Activated CD4-positive, alpha-beta T cell treated with anti-CD3 and anti-CD28 coated beads, Interleukin-2, Interleukin-6, amounts not matched to agents 100 ng/mL and 50 ng/mL, durations not matched to agents 16 hours and 8 hours (primary cell): Measurements from ENCODE around the gene F5.
A peak's percentile ranks its signal among the peaks of the same experiment; 100 is the strongest.
"Not testable (repeated sequence)": the region's sequence is repeated elsewhere in the genome, so short reads cannot be mapped to it uniquely, and the experiment has no call there.

Experiments used
- DNase-seq: peaks from one replicate; pipeline ENCODE4 v3.0.0-alpha.2; 2020

The F5 gene

DNA sequence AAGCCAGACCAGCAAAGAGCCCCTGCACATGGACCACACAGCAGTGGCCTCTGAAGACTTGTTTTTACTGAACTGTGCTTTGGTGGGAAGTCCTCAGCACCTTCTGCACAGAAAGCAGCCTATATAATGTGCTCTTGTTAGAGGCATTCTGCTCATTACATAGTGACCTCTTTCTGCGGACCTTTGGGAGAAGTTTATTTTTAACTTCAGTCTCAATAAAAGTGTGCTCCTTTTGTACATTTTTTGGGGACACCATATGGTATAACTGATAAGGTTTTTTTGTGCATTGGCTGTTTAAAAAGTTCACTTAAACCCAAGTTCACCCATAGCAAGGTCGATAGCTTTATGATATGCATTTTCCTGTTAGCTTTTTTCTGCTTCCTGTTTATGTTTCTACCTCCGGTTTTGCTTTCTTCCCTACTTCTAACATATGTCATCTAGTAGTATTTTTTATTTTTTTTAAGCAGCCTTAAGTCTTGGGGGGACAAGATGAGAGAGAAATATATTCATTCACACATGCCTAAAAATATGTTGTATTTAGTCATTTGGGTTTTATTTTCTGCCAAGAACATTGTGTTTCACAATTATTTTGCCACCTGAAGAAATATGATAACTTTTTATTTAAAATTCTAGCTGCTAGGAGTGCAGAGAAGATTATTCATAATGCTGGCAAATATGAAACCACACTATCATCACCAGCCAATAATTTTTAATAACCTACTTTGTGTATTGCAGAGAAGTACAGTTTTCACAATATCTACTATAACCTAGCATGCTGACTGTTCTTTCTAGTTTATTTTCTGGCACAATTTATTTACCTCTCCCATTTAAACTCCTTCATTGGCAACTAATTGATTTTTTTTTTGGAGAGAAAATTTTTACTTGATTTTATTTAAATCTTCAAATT lies 77.6 kb downstream of the F5 start:
- DNase-seq, result no peak

DNA sequence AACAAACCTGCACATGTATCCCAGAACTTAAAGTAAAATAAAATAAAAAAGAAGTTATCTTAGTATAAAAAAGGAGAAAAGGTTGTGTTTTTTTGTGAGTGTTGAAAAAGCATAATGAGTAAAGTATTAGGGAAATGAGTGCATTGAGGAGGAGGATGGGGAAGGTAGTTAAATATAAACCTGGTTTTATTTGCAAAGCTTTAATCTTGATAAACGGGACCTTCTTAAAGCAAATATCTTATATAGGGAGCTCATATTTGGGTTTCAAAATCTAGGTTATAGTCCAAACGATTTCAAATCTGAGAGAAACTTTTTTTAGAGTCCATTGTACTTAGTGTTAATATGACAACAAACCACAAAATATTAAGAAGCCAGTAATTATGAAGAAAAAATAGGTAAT lies 78.9 kb downstream of the F5 start:
- no peak for DNase-seq

DNA sequence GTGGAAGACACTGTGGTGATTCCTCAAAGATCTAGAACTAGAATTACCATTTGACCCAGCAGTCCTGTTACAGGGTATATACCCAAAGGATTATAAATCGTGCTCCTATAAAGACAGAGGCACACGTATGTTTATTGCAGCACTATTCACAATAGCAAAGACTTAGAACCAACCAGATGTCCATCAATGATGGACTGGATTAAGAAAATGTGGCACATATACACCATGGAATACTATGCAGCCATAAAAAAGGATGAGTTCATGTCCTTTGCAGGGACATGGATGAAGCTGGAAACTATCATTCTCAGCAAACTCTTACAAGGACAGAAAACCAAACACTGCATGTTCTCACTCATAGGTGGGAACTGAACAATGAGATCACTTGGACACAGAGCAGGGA lies 82.7 kb downstream of the F5 start:
- not testable (repeated sequence) for DNase-seq

DNA sequence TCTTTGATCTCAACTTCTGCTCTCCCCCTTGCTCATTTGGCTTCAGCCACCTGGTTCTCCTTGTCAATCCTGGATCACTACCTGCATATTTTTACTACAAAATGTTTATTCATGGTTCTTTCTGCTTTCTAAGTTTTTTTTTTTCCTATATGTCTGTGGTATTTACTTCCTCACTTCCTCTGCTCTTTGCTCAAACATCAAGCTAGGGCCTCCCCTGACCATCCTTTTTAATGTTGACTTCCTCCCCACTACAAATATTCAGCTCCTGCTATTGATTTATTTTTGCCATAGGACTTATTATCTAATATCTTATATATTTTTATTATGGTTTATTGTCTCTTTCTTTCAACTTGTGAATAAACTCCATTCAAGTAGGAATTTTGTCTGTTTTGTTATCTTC lies 86.5 kb downstream of the F5 start:
- DNase-seq, result no peak

DNA sequence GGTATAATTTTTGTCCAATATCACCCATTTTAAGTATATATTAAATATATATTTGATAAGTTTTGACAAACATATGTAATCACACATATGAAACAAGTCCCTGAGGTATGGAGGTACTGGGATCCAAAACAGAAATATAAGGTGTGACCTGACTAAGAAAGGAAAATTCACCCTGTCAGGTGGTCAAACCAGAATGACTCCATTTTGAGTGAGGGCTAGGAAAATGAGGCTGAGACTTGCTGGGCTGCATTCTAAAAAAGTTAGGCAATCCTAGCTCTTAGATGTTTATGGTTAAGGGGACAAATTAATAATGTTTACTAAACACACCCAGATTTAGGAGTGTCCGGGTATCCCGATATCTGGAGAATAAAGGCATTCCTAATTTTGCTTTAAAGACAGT lies 89.0 kb downstream of the F5 start:
- no peak for DNase-seq

DNA sequence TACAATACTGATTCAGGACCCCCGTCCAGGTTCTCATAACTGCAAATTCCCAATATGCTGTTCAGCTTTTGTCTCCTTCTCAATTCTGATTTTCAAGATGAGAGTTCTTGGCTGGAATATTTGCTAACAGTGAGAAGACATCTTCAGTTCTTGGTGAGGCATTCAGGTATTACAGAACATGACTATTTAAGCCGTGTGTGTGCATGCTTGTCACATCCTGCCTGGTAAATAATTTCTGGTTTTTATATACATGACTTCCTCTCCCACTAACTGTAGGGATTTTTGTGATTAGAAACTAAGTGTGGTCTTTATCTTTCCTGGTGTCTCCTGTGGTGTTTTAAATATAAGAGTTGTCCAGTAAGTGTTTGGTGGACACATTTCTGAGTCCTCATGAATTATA lies 90.4 kb downstream of the F5 start:
- peak; percentile 15 for DNase-seq

DNA sequence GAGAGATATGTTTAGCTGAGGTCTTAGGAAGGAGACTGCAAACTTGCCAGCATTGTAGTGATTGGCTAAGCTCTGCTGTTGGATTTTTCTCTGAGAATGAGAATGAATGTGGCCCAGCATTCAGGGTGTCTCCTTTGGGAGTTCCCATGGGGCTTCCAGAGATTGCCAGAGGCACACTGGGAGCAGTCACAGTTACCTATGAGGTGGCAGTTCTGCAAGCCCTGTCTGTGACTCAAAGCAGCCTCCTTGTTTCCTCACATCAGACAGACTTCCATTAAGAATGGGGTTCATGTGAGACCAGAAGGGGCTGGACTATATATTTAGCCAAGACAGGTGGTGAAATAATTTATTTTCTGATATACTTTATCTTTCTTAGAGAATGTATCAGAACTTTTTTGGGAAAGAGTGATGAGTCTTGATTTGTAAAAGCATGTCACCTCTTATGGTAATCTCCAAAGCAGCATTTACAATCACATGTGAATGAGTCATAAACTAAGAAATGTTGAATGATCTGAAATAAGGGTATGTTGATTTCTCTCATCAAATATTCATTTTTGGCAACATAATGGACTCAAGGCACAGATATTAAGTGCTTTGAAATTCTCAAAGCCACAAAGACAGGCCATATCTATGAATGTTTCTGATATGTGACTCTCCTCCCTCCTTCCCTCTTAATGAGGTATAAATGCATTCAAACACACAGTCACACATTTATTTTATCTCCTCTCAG lies 91.1 kb downstream of the F5 start:
- peak; percentile 18 for DNase-seq

DNA sequence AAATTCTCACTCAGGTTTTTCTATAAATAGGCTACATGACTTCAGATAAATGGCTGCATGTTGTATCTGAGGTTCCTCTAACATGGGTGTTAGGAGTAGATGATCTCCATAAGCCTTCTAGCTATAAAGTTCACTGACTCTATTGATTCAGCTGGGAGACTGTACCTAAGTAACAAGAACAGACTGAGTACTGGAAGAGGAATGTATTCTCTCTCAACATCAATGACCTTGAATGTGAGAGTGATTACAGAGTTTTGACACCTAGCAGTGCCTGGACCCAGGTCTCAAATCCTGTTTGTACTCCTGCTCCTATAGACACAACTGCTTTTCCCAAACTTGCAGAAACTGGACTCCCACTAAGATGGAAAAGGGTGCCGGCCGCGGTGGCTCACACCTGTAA lies 91.9 kb downstream of the F5 start:
- DNase-seq, result no peak

DNA sequence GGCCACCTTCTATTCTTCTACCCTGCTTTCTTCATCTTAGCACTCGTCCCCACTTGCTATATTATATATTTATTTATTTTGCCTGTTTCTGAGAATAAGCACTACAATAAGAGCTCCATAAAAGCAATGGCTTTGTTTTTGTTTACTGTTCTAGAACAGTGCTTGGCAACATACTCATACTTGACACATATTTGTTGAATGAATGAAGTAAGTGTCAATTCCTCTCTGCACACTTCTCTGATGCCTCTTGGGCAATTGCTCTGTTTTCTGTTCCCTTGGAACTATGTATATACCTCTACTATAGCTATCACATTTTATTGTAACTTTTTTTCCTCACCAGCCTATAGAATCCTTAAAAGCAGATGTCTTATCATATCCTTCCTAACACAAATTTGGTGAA lies 93.0 kb downstream of the F5 start:
- no peak for DNase-seq

DNA sequence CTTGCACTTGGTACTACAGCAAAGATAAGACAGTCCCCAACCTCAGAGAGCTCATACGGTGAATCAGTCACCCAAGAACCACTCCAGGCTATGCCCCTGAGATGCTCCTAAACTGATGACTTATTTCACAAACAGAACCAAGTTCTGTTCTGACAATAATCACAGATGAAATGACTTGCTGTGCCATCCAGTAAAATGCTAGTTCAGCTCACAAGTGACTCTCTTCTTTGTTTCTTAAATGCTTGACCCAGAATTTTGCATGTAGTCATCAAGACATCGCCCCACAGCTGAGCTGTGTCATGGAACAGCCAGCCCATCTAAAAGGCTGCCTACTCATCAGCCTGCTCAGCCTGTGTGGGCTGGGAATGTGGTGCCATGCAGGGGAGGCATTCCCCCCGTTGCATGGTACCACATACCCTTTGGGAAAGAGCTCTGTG lies 94.4 kb downstream of the F5 start:
- peak; percentile 86 for DNase-seq

DNA sequence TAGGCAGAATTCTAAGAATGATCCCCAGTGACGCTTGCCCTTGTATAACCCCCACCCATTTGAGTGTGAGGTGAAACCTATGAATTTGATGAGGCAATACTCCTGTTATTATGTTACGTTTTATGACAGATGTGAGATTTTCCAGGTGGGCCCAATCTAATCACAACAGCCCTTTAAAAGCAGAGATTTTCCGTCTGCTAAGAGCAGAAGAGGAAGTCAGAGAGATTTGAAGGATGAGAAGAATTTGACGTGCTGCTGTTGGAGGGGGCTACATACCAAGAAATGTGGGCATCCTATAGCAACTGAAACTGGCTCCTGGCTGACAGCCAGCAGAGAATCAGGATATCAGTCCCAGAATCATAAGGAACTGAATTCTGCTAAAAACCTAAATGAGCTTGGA lies 98.1 kb downstream of the F5 start:
- no peak for DNase-seq

DNA sequence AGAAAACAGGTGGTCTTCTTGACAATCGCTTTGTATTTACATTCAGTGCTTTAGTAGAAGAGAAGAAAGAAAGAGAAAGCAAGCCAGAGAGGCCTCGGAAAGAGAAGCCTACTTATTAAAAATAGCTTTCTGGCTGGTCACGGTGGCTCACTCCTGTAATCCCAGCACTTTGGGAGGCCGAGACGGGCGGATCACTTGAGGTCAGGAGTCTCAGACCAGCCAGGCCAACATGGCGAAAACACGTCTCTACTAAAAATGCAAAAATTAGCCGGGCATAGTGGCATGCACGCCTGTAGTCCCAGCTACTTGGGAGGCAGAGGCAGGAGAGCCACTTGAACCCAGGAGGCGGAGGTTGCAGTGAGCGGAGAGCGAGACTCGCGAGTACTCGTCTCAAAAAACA lies 98.7 kb downstream of the F5 start:
- DNase-seq, result no peak

DNA sequence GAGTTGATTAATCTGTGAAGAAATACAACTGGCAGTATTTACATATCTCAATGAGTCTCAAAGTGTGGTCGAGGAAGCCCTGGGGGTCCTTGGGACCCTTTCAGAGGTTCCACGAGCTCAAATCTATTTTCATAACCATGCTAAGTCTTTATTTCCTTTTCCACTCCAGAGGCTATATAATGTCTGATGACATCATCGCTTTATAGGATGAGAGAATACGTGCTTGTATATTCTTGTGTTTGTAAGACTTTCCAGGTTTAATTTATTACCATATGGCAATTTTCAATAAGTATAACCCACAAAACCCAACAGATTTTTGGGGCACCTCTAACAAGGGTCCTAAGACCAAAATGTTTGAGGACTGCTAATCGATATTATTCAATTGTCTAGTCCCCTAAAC lies 99.1 kb downstream of the F5 start:
- DNase-seq, result no peak

DNA sequence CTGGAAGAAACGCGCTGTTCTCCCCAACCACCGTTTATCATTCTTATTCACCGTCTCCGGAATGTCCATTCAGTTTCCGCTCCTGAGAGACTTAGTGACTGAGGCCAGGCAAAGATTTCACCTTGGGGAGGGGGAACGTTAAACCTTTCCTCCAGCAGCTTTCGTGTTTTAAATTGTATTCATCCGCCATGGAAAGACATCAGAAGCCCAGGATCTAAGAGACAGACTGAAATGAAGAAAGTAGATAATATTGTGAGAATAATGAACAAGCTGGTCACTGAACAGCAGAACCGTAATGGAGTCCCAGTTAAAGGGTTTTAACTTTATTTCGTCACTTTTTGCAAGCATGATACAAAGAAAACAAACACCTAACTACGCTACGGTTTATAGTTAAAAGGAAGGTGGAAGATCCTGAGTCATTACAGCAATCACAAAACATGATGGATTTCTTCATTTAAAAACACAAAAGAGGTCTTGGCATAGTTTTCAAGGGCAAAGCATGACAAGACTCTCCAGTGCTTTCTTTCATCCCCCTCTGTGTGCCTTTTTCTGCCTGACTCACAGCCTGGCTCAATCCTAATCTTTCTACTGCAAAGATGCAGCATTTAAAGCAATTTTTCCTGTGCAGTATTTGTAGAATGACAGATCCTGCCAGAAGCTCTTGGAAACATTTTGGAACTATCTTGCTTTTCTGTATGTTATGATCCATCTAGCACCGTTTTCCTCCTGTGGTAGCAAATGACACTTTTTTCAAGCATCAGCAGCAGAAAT lies 99.8 kb downstream of the F5 start:
- DNase-seq, result no peak

DNA sequence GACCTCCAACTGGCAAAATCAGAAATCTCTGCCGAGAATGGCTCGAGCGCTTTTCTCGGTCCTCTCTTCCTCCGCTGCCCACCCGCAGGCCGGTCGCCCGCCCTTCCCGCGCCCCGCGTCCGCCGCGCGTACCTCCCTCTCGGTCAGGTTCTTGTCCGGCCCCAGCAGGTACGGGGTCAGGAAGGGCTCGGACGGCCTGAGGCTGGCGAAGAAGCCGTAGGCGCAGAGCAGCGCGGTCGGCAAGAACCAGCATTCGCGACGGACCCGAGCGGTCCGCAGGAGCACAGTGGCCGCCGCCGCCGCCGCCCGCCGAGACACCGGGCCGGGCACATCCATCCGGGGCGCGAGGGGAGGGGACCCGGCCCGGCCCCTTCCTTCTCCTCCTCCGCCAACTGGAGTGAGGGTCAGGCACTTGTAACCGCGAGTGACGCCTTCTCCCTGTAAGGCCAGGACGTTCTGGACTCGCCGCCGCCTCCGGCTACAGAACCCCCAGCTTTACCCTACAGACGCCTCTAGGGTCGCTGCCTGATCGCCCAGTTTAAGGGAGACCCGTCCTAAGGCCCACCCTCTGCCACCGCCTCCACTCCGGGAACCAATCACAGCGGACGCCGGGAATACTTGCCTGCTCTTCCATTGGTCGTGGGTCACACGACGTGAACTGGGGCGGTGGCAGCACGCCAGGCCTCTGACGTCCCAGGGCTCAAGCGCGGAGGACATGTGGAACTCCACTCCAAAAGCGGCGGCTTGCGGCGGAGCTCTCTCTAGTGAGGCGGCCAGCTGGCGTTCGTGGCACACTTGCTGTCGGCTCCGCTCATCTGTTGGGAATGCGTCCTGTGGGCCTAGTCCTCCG lies 100.6 kb downstream of the F5 start, which contains the start of gene SLC19A2:
Gene SLC19A2, minus strand, starts transcription at position 514 of the 850 bp plus-strand sequence. Its CDS starts 178 bp downstream, at position 336.
- peak; percentile 97 for DNase-seq

DNA sequence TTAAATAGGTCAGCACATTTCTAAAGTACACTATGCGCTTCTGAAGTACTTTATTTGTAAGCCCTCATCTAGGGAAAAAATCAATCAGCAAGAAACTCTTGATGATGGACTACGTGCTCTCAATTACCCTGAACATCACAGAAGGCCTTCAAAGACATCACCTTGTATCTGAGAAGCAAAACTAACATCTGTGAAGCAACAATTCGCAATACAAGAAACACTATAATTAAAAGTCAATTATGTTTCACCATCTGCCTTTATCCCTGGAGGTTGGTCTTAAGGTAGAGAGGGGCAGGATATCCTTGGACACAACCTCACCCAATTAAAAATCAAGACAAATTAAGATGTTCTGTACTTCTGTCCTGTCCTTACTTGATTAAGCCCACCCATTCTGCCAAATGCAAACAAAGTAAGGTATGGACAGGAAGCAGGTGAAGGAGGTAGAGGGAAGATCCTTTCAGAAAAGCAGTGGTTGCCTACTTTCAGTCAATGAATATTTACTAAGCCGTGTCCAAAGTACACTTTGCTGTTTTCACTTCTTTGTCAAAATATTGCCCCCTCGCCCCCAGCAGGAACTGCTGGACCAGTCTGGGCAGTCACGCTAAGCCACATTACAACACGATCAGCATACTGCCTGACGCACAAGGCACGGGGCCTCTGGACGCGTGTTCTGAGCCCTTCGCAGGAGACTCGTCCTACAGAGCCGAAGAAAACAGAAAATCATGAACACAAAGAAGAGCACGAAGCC lies 101.4 kb downstream of the F5 start:
- peak; percentile 42 for DNase-seq

DNA sequence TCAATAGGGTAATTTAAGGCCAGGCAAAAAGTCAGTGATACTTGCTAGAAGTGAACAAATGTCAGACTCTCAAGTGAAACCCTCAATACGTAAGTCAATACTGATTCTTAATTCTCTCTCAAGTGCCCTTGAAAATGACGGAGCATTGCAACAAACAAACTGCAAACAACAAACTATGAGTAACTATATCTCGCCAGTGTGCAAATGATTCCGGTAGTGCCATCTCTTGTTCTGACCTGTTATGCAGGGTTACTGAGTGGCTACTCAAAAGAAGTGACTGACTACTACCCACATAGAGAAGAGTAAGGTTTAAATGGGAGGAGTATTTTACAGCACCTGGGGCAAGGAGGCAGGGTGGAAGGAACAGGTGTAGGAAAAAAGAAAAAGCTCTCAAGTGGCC lies 102.2 kb downstream of the F5 start:
- DNase-seq, result no peak

DNA sequence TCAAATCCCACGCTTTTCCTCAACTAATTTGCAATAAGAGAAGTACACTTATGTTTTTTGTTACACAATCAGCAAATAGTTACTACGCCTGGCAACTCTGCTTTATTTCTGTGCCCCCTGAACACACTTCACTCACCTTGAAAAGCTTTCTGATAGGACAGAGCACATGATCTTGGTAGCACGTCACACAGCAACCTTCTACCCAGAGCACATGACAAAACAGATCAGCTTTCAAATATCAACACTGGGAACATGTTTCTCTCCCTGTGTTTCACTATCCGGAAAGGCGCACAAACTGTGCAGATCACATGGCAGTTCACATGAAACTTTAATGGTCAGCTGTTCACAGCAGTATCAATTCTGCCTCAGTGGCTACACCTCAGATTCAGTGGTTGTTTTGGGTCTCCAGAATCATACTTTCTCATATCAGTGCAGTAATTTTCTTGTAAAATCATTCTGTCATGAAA lies 102.7 kb downstream of the F5 start:
- no peak for DNase-seq

DNA sequence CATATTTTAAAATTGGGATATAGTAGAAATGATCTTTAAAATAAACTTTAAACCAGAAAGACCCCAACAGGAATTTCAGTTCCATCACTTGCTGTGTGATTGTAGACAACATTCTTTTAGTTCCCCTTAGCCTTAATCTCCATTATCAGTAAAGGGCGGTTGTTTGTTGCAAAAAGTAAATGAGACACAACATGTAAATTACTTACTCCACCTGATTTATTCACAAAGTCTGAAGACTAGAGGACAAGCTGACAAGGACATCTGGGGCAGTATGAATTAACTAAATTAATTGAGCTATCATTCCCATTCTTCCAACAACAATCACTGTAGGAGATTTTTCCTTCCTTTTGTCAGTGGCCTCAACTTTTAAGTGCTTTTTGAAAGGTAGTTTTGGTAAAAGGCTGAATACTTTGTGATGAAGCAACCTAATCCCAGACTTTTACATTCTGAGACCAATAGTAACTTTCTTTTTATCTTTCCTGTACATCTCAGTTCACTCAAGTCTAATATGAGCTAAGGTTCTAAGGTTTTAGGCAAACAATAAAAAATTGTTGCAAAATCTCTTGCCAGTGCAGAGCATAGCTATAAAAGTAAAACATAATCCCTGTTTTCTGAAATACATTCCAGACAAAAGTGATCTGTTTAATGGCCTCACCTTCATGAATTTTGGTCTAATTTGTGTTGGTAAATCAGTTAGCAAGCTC lies 106.8 kb downstream of the F5 start:
- no peak for DNase-seq

DNA sequence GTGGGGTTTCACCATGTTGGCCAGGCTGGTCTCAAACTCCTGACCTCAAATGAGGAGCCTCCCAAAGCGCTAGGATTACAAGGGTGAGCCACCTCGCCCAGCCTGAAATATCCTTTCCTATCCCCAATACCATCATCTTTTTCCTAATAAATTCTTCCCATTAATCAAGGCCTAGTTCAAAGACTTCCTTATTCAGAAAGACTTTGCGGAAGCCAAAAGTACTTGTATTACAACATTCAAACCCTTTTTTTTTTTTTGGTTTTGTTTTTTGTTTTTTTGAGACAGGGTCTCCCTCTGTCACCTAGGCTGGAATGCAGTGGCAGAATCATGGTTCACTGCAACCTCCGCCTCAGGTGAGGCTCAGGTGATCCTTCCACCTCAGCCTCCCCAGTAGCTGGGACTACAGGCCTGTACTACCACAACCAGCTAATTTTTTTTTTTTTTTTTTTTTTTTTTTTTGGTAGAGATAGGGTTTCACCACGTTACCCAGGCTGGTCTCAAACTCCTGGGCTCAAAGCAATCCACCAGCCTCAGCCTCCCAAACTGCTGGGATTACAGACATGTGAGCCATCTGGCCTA lies 108.1 kb downstream of the F5 start:
- no peak for DNase-seq
